Measurements from ENCODE around the gene P2RX1. TPM values are rescaled to one million over a fixed set of nuclear protein-coding genes. Genes with fewer than 3 reads are reported as not detected.
"Not testable (repeated sequence)": the region's sequence is repeated elsewhere in the genome, so short reads cannot be mapped to it uniquely, and the experiment has no call there.

P2RX1 gene
- total RNA-seq, 4 donors from 2014 or later: 1.2 to 13.0 (median 2.1) TPM

- Histone ChIP-seq H3K4me3 (no peak overlapping the region), H3K9me3 (no peaks in the 10 kb centered on the region), H3K4me1 (peaks cover 0 to 15% (median 3%) of the 10 kb centered on the region in 3 donors), H3K36me3 (peaks cover 0 to 31% (median 0%) of the 10 kb centered on the region in 3 donors), H3K27me3 (no peaks in the 10 kb centered on the region), H3K27ac (no peak overlapping the region)
- WGBS, 2 donors: 83% methylated on average over 1 of the region's 16 CpGs; no CpG with 5 or more reads in 1 of the 2 donors
- TF ChIP-seq CTCF (IDR thresholded peaks at IDR 0.05) (no peak), POLR2A (IDR thresholded peaks at IDR 0.05) (no peak)
- DNase-seq: no peak
- intact Hi-C loops (cut with DNase I): no loop called here
These were observed 35.2 kb upstream of the P2RX1 start for GRCh38 chr17:3951420-3951819.

- H3K9me3 ChIP-seq: no peaks in the 10 kb centered on the region
- H3K27me3 ChIP-seq: no peaks in the 10 kb centered on the region
- H3K4me3 ChIP-seq: no peak overlapping the region
- TF ChIP-seq POLR2A (IDR thresholded peaks at IDR 0.05): no peak
- no peak for TF ChIP-seq CTCF (IDR thresholded peaks at IDR 0.05)
- H3K36me3 ChIP-seq: peaks cover 0 to 31% (median 0%) of the 10 kb centered on the region in 3 donors
- 89 to 95% methylated on average over 13 to 16 of the region's 17 CpGs for WGBS, 2 donors
- DNase-seq: no peak
- peaks cover 0 to 15% (median 3%) of the 10 kb centered on the region in 3 donors for H3K4me1 ChIP-seq
- intact Hi-C loops (cut with DNase I): no loop called here
- H3K27ac ChIP-seq: no peak overlapping the region
These were observed 34.7 kb upstream of the P2RX1 start for GRCh38 chr17:3951003-3951402.

GRCh38 chr17:3950584-3950983 is 34.3 kb upstream of the P2RX1 start:
- Histone ChIP-seq H3K27ac (no peak overlapping the region), H3K9me3 (no peaks in the 10 kb centered on the region), H3K36me3 (peaks cover 0 to 31% (median 0%) of the 10 kb centered on the region in 3 donors), H3K27me3 (no peaks in the 10 kb centered on the region), H3K4me3 (no peak overlapping the region), H3K4me1 (peaks cover 0 to 12% (median 3%) of the 10 kb centered on the region in 3 donors)
- 95% methylated on average over 4 of the region's 12 CpGs; no CpG with 5 or more reads in 1 of the 2 donors for WGBS, 2 donors
- TF ChIP-seq CTCF (IDR thresholded peaks at IDR 0.05): no peak
- TF ChIP-seq POLR2A (IDR thresholded peaks at IDR 0.05): no peak
- DNase-seq: no peak
- intact Hi-C loops (cut with DNase I): no loop called here

GRCh38 chr17:3949418-3949817 is 33.2 kb upstream of the P2RX1 start:
- H3K4me1 ChIP-seq: peaks cover 0 to 10% (median 4%) of the 10 kb centered on the region in 3 donors
- intact Hi-C loops (cut with DNase I): no loop called here
- H3K9me3 ChIP-seq: no peaks in the 10 kb centered on the region
- no peak for DNase-seq
- no peaks in the 10 kb centered on the region for H3K27me3 ChIP-seq
- no peak overlapping the region for H3K4me3 ChIP-seq
- 70 to 100% methylated on average over 2 to 3 of the region's 3 CpGs for WGBS, 2 donors
- peaks cover 0 to 31% (median 0%) of the 10 kb centered on the region in 3 donors for H3K36me3 ChIP-seq
- TF ChIP-seq CTCF (IDR thresholded peaks at IDR 0.05): no peak
- TF ChIP-seq POLR2A (IDR thresholded peaks at IDR 0.05): no peak
- H3K27ac ChIP-seq: no peak overlapping the region

GRCh38 chr17:3948551-3948950 is 32.3 kb upstream of the P2RX1 start:
- 82 to 86% methylated on average over 1 to 3 of the region's 3 CpGs for WGBS, 2 donors
- DNase-seq; H3K9me3 ChIP-seq; H3K27me3 ChIP-seq; H3K4me3 ChIP-seq; intact Hi-C loops (cut with DNase I); H3K27ac ChIP-seq: not testable (repeated sequence)
- peaks cover 0 to 31% (median 0%) of the 10 kb centered on the region in 3 donors for H3K36me3 ChIP-seq
- H3K4me1 ChIP-seq: peaks cover 0 to 19% (median 4%) of the 10 kb centered on the region in 3 donors

GRCh38 chr17:3947318-3947810 is 31.1 kb upstream of the P2RX1 start:
- H3K27me3 ChIP-seq: no peaks in the 10 kb centered on the region
- 90 to 95% methylated on average over 13 to 25 of the region's 43 CpGs for WGBS, 2 donors
- TF ChIP-seq POLR2A (IDR thresholded peaks at IDR 0.05) (no peak), CTCF (IDR thresholded peaks at IDR 0.05) (no peak)
- no peak for DNase-seq
- peaks cover 0 to 19% (median 4%) of the 10 kb centered on the region in 3 donors for H3K4me1 ChIP-seq
- H3K9me3 ChIP-seq: no peaks in the 10 kb centered on the region
- peaks cover 0 to 31% (median 0%) of the 10 kb centered on the region in 3 donors for H3K36me3 ChIP-seq
- H3K27ac ChIP-seq: no peak overlapping the region
- intact Hi-C loops (cut with DNase I): no loop called here
- no peak overlapping the region for H3K4me3 ChIP-seq

All from esophagus squamous epithelium (tissue), 5 donors.